Stomach (tissue), 4 donors: ENCODE measurements around the gene CLSTN3.

ENCODE experiments used
- CTCF ChIP-seq, 7 experiments: fragments of 450-650 bp in 4 of 7; fragments of 200-600 bp in 3 of 7; sonication (generic) in 3 of 7; IDR thresholded peaks; one replicate each; pipeline ENCODE4 v1.5.1; 2016 to 2019; ENCODE audit warnings: antibody characterized with exemption in 7 of 7, control low read depth in 2 of 7, mild to moderate bottlenecking in 1 of 7
- POLR2AphosphoS5 ChIP-seq, 3 donors: sonication (generic); formaldehyde crosslinking; IDR thresholded peaks; one replicate each; pipeline ENCODE4 v1.6.1; 2016; ENCODE audit warnings: antibody characterized with exemption in 3 of 3

GRCh38 chr12:7122811-7123769, 7.1 kb upstream of the CLSTN3 start:
- TF ChIP-seq CTCF (IDR thresholded peaks at IDR 0.05) (no peak), POLR2AphosphoS5 (IDR thresholded peaks at IDR 0.05) (no peak)
